CD14-positive monocyte (primary cell): ENCODE measurements around the gene GRID2. TPM values are rescaled to one million over a fixed set of nuclear protein-coding genes. Genes with fewer than 3 reads are reported as not detected.

ENCODE experiments used
- DNase-seq, 3 donors: peaks; one replicate each; pipeline ENCODE4 v3.0.0-alpha.2; 2011 to 2022
- H2AFZ ChIP-seq: 2 replicates; pipeline ENCODE4 v1.6.0; 2012; ENCODE audit warnings: mild to moderate bottlenecking, low read depth, low read length, inconsistent platforms; ENCODE audit not compliant: insufficient read depth, poor library complexity, severe bottlenecking
- H3K27ac ChIP-seq, 2 donors: 1 replicate in 1 of 2; 2 replicates in 1 of 2; pipeline ENCODE4 v1.5.1; 2012 to 2013; ENCODE audit warnings: low read length in 2 of 2, control low read depth in 1 of 2, inconsistent platforms in 1 of 2, low read depth in 1 of 2, mild to moderate bottlenecking in 1 of 2
- H3K27me3 ChIP-seq, 2 donors: one replicate each; pipeline versions ENCODE4 v1.6.0 to v1.6.1; 2011 to 2013; ENCODE audit warnings: low read length in 2 of 2; ENCODE audit not compliant: control insufficient read depth in 2 of 2, insufficient read depth in 2 of 2
- H3K36me3 ChIP-seq, 2 donors: replicated peaks in 1 of 2; 1 replicate in 1 of 2; 2 replicates in 1 of 2; pipeline versions ENCODE4 v1.5.1 to v1.6.1; 2012 to 2013; ENCODE audit warnings: low read length in 2 of 2, control low read depth in 1 of 2, inconsistent platforms in 1 of 2, mild to moderate bottlenecking in 1 of 2; ENCODE audit not compliant: insufficient read depth in 2 of 2, control insufficient read depth in 1 of 2
- H3K4me1 ChIP-seq, 2 donors: 1 replicate in 1 of 2; 2 replicates in 1 of 2; pipeline versions ENCODE4 v1.5.1 to v1.6.1; 2012 to 2013; ENCODE audit warnings: low read length in 2 of 2, control low read depth in 1 of 2, inconsistent platforms in 1 of 2, mild to moderate bottlenecking in 1 of 2, moderate library complexity in 1 of 2; ENCODE audit not compliant: insufficient read depth in 2 of 2, control insufficient read depth in 1 of 2
- H3K4me2 ChIP-seq: replicated peaks from 2 replicates; pipeline ENCODE3; 2012; ENCODE audit warnings: low read length, moderate library complexity, mild to moderate bottlenecking; ENCODE audit not compliant: poor library complexity, severe bottlenecking; ENCODE audit errors: extremely low read depth
- H3K4me3 ChIP-seq, 3 experiments: fragments of 200-600 bp in 1 of 3; sonication (generic) in 1 of 3; replicated peaks in 1 of 3; 1 replicate in 2 of 3; 2 replicates in 1 of 3; pipeline ENCODE4 v1.5.1; 2011 to 2013; ENCODE audit warnings: low read length in 3 of 3, mild to moderate bottlenecking in 3 of 3, control low read depth in 2 of 3, low read depth in 2 of 3, inconsistent platforms in 1 of 3, moderate library complexity in 1 of 3
- H3K79me2 ChIP-seq: 2 replicates; pipeline ENCODE4 v1.6.0; 2012; ENCODE audit warnings: mild to moderate bottlenecking, control low read depth, inconsistent platforms, low read length, moderate library complexity; ENCODE audit not compliant: insufficient read depth
- H3K9ac ChIP-seq: 2 replicates; pipeline ENCODE4 v1.6.0; 2017; ENCODE audit warnings: low read length, mild to moderate bottlenecking; ENCODE audit not compliant: insufficient read depth, poor library complexity, severe bottlenecking
- H3K9me3 ChIP-seq, 2 donors: replicated peaks in 1 of 2; 1 replicate in 1 of 2; 2 replicates in 1 of 2; pipeline versions ENCODE4 v1.5.1 to v1.6.1; 2012 to 2013; ENCODE audit warnings: low read length in 2 of 2, control low read depth in 1 of 2; ENCODE audit not compliant: control insufficient read depth in 1 of 2, insufficient read depth in 1 of 2
- H4K20me1 ChIP-seq: 2 replicates; pipeline ENCODE4 v1.6.0; 2012; ENCODE audit warnings: mild to moderate bottlenecking, low read length, control low read depth, moderate library complexity; ENCODE audit not compliant: insufficient read depth
- H3K27ac Mint-ChIP-seq, 7 donors: one replicate each; pipeline ENCODE4 v1.8.0; 2020; ENCODE audit warnings: mild to moderate bottlenecking in 7 of 7, mixed read lengths in 7 of 7, moderate library complexity in 6 of 7, inconsistent platforms in 2 of 7
- H3K27me3 Mint-ChIP-seq, 3 donors: one replicate each; pipeline ENCODE4 v1.8.0; 2021 to 2022; ENCODE audit warnings: low read depth in 3 of 3, mild to moderate bottlenecking in 3 of 3, mixed read lengths in 3 of 3, moderate library complexity in 3 of 3, inconsistent platforms in 1 of 3
- H3K36me3 Mint-ChIP-seq, 2 donors: one replicate each; pipeline ENCODE4 v1.8.0; 2020; ENCODE audit warnings: mixed read lengths in 2 of 2, inconsistent platforms in 1 of 2, mild to moderate bottlenecking in 1 of 2
- H3K4me1 Mint-ChIP-seq: one replicate; pipeline ENCODE4 v1.8.0; 2020; ENCODE audit warnings: mild to moderate bottlenecking, mixed read lengths
- H3K4me3 Mint-ChIP-seq, 2 donors: one replicate each; pipeline ENCODE4 v1.8.0; 2020; ENCODE audit warnings: mild to moderate bottlenecking in 2 of 2, mixed read lengths in 2 of 2, moderate library complexity in 1 of 2
- H3K9me3 Mint-ChIP-seq, 7 donors: one replicate each; pipeline ENCODE4 v1.8.0; 2020 to 2022; ENCODE audit warnings: mixed read lengths in 7 of 7, mild to moderate bottlenecking in 6 of 7, moderate library complexity in 6 of 7, inconsistent platforms in 2 of 7
- WGBS: methylation state at CpG from one replicate; pipeline ENCODE4 v1.1.5; 2013; ENCODE audit warnings: missing lambda C conversion rate; ENCODE audit not compliant: insufficient coverage; 5-methylcytosine and 5-hydroxymethylcytosine counted together
- intact Hi-C, 2 donors: fragments of 100-400 bp; cut with micrococcal nuclease; formaldehyde crosslinking; loops; one replicate each; pipeline versions ENCODE4 v1.15.0 to v1.15.1; 2023
- polyA plus RNA-seq, 3 donors: library from polyadenylated mRNA; depleted of rRNA in 1 of 3; unstranded in 2 of 3; stranded (reverse) in 1 of 3; fragments of 300-500 nt in 2 of 3; fragments of >200 nt in 1 of 3; fragmentation: Illumina TruSeq in 2 of 3; gene quantifications; 1 replicate in 2 of 3; 2 replicates in 1 of 3; pipeline ENCODE4 v1.2.3, GENCODE V29; 2012 to 2021
- TF ChIP-seq, protein P1 (sequence below): fragments of 200-600 bp; IDR thresholded peaks from one replicate; pipeline ENCODE4 v1.8.0; 2022; ENCODE audit warnings: antibody characterized with exemption, mild to moderate bottlenecking

The GRID2 gene
- polyA plus RNA-seq, 3 donors: not detected

DNA sequence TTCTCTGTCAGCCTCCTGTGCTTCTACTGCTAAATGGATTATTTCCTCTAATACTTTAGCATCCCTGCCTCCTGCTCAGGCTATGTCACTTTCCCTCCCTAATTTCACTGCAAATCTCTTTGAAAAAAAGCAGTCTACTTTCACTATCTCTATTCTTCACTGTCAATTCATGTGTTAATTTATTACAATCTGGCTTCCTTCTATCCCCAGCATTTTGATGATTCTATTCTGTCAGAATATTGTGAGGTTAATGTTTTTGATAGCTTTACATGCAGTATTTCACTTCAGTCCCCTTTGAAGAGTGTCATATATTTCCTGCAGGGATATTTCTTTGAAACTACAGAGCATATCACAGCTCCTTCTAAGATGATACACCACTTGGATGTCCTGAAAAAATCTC, 203.2 kb downstream of the GRID2 start:
- Histone ChIP-seq H3K36me3 (no peaks in the 10 kb centered on the region), H3K27me3 (no peaks in the 10 kb centered on the region), H3K4me3 (no peak overlapping the region), H3K4me2 (no peak overlapping the region), H3K27ac (no peak overlapping the region), H3K9ac (no peak overlapping the region), H2AFZ (no peak overlapping the region), H4K20me1 (no peaks in the 10 kb centered on the region), H3K4me1 (no peaks in the 10 kb centered on the region), H3K79me2 (no peaks in the 10 kb centered on the region), H3K9me3 (no peaks in the 10 kb centered on the region)
- intact Hi-C loops: no loop called here
- Mint-ChIP-seq H3K4me1 (no peaks in the 10 kb centered on the region), H3K27ac (no peak overlapping the region), H3K9me3 (peaks cover 0 to 4% (median 0%) of the 10 kb centered on the region in 7 donors), H3K27me3 (no peaks in the 10 kb centered on the region), H3K36me3 (no peaks in the 10 kb centered on the region), H3K4me3 (no peak overlapping the region)
- TF ChIP-seq, protein P1, sequence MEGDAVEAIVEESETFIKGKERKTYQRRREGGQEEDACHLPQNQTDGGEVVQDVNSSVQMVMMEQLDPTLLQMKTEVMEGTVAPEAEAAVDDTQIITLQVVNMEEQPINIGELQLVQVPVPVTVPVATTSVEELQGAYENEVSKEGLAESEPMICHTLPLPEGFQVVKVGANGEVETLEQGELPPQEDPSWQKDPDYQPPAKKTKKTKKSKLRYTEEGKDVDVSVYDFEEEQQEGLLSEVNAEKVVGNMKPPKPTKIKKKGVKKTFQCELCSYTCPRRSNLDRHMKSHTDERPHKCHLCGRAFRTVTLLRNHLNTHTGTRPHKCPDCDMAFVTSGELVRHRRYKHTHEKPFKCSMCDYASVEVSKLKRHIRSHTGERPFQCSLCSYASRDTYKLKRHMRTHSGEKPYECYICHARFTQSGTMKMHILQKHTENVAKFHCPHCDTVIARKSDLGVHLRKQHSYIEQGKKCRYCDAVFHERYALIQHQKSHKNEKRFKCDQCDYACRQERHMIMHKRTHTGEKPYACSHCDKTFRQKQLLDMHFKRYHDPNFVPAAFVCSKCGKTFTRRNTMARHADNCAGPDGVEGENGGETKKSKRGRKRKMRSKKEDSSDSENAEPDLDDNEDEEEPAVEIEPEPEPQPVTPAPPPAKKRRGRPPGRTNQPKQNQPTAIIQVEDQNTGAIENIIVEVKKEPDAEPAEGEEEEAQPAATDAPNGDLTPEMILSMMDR: no peak
- no peak for DNase-seq

DNA sequence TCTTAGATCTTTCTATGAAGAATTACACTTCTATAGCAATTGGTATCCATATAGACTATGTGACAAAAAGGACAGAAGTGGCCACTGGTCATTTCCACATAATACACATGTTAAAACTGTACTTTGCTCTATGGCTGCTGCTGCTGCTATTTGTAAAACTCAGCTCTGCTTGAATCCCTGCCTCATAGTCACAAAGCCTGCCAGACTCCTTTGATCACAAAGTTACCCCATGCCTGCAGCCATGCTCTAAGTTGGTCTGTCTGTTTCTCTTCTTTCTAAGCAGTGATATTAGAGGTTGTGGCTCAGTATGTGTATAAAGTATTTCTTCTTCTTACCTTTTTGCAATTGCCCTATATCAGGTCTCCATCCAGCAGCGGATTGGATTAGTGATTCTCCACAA, 210.9 kb downstream of the GRID2 start:
- H3K36me3 Mint-ChIP-seq: no peaks in the 10 kb centered on the region
- Histone ChIP-seq H3K4me3 (no peak overlapping the region), H3K9me3 (no peaks in the 10 kb centered on the region), H3K36me3 (no peaks in the 10 kb centered on the region), H3K27ac (no peak overlapping the region), H3K79me2 (no peaks in the 10 kb centered on the region), H4K20me1 (no peaks in the 10 kb centered on the region), H2AFZ (no peak overlapping the region), H3K4me1 (no peaks in the 10 kb centered on the region), H3K27me3 (no peaks in the 10 kb centered on the region), H3K4me2 (no peak overlapping the region), H3K9ac (no peak overlapping the region)
- peaks cover 0 to 3% (median 0%) of the 10 kb centered on the region in 7 donors for H3K9me3 Mint-ChIP-seq
- TF ChIP-seq, protein P1: no peak
- no peak overlapping the region for H3K4me3 Mint-ChIP-seq
- WGBS: no CpG with 5 or more reads among the region's 1 CpG
- H3K27ac Mint-ChIP-seq: no peak overlapping the region
- intact Hi-C loops: no loop called here
- no peak for DNase-seq
- H3K27me3 Mint-ChIP-seq: no peaks in the 10 kb centered on the region
- no peaks in the 10 kb centered on the region for H3K4me1 Mint-ChIP-seq
